HEK293 (cell line): Measurements from ENCODE around the gene MT1A.

Experiments
- CTCF ChIP-seq: fragments of 450-650 bp; formaldehyde crosslinking; IDR thresholded peaks from 2 replicates; pipeline ENCODE4 v1.5.1; 2016; ENCODE audit warnings: missing biosample characterization, missing genetic modification characterization
- EGR2 ChIP-seq: fragments of 450-650 bp; formaldehyde crosslinking; IDR thresholded peaks from 2 replicates; pipeline ENCODE4 v1.5.1; 2016; ENCODE audit warnings: low read depth, missing biosample characterization, missing genetic modification characterization
- SP2 ChIP-seq: fragments of 450-650 bp; formaldehyde crosslinking; IDR thresholded peaks from 2 replicates; pipeline ENCODE4 v1.5.1; 2016; ENCODE audit warnings: missing biosample characterization, missing genetic modification characterization
- TRIM28 ChIP-seq: IDR thresholded peaks from 2 replicates; pipeline ENCODE4 v1.6.1; 2011; ENCODE audit warnings: low read length, control low read depth, borderline replicate concordance
- YY1 ChIP-seq: fragments of 450-650 bp; formaldehyde crosslinking; IDR thresholded peaks from 2 replicates; pipeline ENCODE4 v1.5.1; 2018; ENCODE audit warnings: missing biosample characterization, missing genetic modification characterization
- ZBTB20 ChIP-seq: fragments of 450-650 bp; formaldehyde crosslinking; IDR thresholded peaks from 2 replicates; pipeline ENCODE4 v1.5.1; 2016; ENCODE audit warnings: missing biosample characterization, missing genetic modification characterization
- ZNF114 ChIP-seq: fragments of 450-650 bp; formaldehyde crosslinking; IDR thresholded peaks from 2 replicates; pipeline ENCODE4 v1.5.0; 2017; ENCODE audit warnings: missing biosample characterization, missing genetic modification characterization
- ZNF24 ChIP-seq: fragments of 450-650 bp; formaldehyde crosslinking; IDR thresholded peaks from 2 replicates; pipeline ENCODE4 v1.5.1; 2016; ENCODE audit warnings: missing biosample characterization, missing genetic modification characterization
- ZNF311 ChIP-seq: fragments of 450-650 bp; formaldehyde crosslinking; IDR thresholded peaks from 2 replicates; pipeline ENCODE4 v1.5.1; 2017; ENCODE audit warnings: missing biosample characterization, missing genetic modification characterization, borderline replicate concordance
- ZNF544 ChIP-seq: fragments of 450-650 bp; formaldehyde crosslinking; IDR thresholded peaks from 2 replicates; pipeline ENCODE4 v1.5.0; 2017; ENCODE audit warnings: missing biosample characterization, missing genetic modification characterization
- ZNF571 ChIP-seq: fragments of 450-650 bp; formaldehyde crosslinking; IDR thresholded peaks from 2 replicates; pipeline ENCODE4 v1.5.0; 2017; ENCODE audit warnings: missing biosample characterization, missing genetic modification characterization
- ZNF624 ChIP-seq: fragments of 450-650 bp; formaldehyde crosslinking; IDR thresholded peaks from 2 replicates; pipeline ENCODE4 v1.5.1; 2017; ENCODE audit warnings: missing biosample characterization, missing genetic modification characterization
- ZNF704 ChIP-seq: fragments of 450-650 bp; formaldehyde crosslinking; IDR thresholded peaks from 2 replicates; pipeline ENCODE4 v1.5.1; 2016; ENCODE audit warnings: missing biosample characterization, missing genetic modification characterization
- TF ChIP-seq, protein P1 (sequence below): fragments of 450-650 bp; formaldehyde crosslinking; IDR thresholded peaks from 2 replicates; pipeline ENCODE4 v1.5.1; 2016; ENCODE audit warnings: missing biosample characterization, missing genetic modification characterization, low read depth

DNA sequence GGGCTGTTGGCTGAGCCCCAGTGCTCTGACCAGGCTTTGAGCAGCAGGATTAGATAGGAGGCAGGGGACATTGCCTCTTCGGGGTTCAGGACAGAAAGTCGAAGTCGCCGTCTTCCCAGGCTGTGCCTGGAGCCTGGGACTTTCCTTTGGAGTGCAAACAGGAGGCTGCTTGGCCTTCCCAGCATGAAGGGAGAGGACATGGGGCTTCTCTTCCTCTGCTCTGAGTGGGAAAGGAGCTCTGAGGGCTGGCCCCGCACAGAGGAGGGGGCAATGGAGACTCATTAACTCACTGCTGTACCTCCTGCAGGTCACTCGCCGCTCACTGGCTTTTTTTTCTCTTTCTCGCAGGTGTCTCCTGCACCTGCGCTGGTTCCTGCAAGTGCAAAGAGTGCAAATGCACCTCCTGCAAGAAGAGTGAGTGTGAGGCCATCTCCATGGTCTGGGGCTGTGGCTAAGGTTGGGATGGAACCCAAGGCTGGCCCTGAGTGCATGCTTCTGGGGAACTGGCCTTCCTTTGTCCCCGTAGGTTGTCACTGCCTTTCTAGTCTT lies 19.9 kb downstream of the MT1A start:
- TF ChIP-seq, protein P1, sequence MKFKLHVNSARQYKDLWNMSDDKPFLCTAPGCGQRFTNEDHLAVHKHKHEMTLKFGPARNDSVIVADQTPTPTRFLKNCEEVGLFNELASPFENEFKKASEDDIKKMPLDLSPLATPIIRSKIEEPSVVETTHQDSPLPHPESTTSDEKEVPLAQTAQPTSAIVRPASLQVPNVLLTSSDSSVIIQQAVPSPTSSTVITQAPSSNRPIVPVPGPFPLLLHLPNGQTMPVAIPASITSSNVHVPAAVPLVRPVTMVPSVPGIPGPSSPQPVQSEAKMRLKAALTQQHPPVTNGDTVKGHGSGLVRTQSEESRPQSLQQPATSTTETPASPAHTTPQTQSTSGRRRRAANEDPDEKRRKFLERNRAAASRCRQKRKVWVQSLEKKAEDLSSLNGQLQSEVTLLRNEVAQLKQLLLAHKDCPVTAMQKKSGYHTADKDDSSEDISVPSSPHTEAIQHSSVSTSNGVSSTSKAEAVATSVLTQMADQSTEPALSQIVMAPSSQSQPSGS (tag by site-specific recombination), result no peak
- TF ChIP-seq ZNF704 (tag by site-specific recombination) (no peak), ZNF544 (tag by site-specific recombination) (no peak), ZNF24 (tag by site-specific recombination) (no peak), CTCF (tag by site-specific recombination) (no peak), ZBTB20 (tag by site-specific recombination) (no peak), ZNF311 (tag by site-specific recombination) (no peak), ZNF571 (tag by site-specific recombination) (no peak), EGR2 (tag by site-specific recombination) (no peak), YY1 (no peak), ZNF114 (tag by site-specific recombination) (no peak), ZNF624 (no peak), SP2 (tag by site-specific recombination) (no peak), TRIM28 (no peak)
